ENCODE data around the gene SUPT16H.
"Not testable (repeated sequence)": the region's sequence is repeated elsewhere in the genome, so short reads cannot be mapped to it uniquely, and the experiment has no call there.

Gene SUPT16H

GRCh38 chr14:21307637-21308036 lies 76.2 kb downstream of the SUPT16H start:
- DNase-seq (ENCODE audit: extremely low read depth in 1 of 2, low read depth in 1 of 2) = no peak

DNA sequence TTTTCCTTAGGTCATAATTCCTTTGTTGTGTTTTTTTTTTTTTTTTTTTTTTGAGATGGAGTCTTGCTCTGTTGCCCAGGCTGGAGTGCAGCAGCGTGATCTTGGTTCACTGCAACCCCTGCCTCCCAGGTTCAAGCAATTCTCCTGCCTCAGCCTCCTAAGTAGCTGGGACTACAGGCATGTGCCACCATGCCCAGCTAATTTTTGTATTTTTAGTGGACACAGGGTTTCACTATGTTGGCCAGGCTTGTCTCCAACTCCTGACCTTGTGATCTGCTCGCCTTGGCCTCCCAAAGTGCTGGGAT lies 81.0 kb downstream of the SUPT16H start:
- DNase-seq (ENCODE audit: extremely low read depth in 1 of 2, low read depth in 1 of 2) = not testable (repeated sequence)

GRCh38 chr14:21302013-21302835 lies 81.6 kb downstream of the SUPT16H start:
- DNase-seq (ENCODE audit: extremely low read depth in 1 of 2, low read depth in 1 of 2) = no peak
